ENCODE results near the gene PPP2R5C.

Gene PPP2R5C

DNA sequence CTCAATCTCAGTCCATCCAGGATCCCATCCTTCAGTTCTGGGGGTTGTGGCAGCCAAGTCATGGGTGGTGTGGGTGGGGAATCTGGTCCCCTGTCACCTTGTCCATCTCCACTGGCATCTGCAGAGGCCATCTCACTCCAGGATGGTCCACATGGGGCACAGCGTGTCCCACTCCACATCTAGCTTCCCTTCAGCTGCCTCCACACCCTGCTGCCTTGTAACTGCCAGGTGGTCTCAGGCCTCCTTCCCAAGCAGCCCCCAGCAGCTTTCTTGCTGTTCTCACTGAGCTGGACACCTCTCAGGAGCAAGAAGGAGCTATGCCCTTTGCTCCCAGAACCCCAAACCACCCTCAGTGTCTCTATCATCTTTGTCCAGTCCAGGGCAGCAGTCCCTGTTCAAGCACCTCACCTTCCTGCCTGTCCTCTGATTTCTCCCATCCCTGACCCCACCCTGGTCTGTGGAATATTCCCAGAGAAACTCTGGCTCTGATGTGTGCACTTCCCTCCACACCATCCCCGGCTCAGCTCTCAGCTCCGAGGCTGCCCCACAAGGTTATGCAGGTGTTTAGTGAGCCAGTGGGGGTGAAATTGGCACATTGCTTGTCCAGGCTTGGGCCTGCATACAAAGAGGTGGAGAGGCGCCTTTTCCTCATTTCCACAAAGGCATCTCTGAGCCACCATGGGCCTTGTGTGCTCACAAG lies 189.2 kb downstream of the PPP2R5C start:
- no peaks in the 10 kb centered on the region for H3K36me3 ChIP-seq
- H3K9me3 ChIP-seq, result no peaks in the 10 kb centered on the region
- TF ChIP-seq, protein P1, sequence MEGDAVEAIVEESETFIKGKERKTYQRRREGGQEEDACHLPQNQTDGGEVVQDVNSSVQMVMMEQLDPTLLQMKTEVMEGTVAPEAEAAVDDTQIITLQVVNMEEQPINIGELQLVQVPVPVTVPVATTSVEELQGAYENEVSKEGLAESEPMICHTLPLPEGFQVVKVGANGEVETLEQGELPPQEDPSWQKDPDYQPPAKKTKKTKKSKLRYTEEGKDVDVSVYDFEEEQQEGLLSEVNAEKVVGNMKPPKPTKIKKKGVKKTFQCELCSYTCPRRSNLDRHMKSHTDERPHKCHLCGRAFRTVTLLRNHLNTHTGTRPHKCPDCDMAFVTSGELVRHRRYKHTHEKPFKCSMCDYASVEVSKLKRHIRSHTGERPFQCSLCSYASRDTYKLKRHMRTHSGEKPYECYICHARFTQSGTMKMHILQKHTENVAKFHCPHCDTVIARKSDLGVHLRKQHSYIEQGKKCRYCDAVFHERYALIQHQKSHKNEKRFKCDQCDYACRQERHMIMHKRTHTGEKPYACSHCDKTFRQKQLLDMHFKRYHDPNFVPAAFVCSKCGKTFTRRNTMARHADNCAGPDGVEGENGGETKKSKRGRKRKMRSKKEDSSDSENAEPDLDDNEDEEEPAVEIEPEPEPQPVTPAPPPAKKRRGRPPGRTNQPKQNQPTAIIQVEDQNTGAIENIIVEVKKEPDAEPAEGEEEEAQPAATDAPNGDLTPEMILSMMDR (IDR thresholded peaks at IDR 0.05), result no peak
- H3K4me3 ChIP-seq, result no peak overlapping the region
- H3K27ac ChIP-seq, result no peak overlapping the region
- no peak for DNase-seq
- H3K4me1 ChIP-seq, result peaks cover 0 to 24% (median 14%) of the 10 kb centered on the region in 4 donors
- intact Hi-C loops (cut with DNase I; ENCODE audit: low total_unique reads), result no loop called here
- no peaks in the 10 kb centered on the region for H3K27me3 ChIP-seq

DNA sequence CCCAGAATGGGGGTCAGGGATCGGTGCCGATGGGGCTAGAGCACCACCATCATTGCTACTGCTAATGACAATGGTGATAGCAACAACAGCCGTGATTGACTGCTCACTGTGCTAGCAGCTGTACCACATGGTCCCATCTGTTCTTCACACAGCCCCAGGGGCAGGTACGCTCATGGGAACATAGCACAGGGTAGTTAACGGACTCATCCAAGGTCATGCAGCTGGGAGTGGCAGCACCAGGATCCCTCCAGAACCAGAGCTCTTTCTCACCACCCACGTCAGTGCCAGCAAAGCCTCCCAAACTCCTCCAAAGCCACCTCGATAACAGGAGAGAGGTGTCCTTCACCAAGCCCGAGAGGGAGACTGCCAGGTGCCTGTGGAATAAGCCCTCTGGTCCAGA lies 191.6 kb downstream of the PPP2R5C start:
- no peaks in the 10 kb centered on the region for H3K36me3 ChIP-seq
- H3K4me3 ChIP-seq, result no peak overlapping the region
- no peak overlapping the region for H3K27ac ChIP-seq
- TF ChIP-seq, protein P1 (IDR thresholded peaks at IDR 0.05), result no peak
- intact Hi-C loops (cut with DNase I; ENCODE audit: low total_unique reads), result no loop called here
- H3K27me3 ChIP-seq, result no peaks in the 10 kb centered on the region
- peaks cover 0 to 18% (median 11%) of the 10 kb centered on the region in 4 donors for H3K4me1 ChIP-seq
- no peak for DNase-seq
- H3K9me3 ChIP-seq, result no peaks in the 10 kb centered on the region

DNA sequence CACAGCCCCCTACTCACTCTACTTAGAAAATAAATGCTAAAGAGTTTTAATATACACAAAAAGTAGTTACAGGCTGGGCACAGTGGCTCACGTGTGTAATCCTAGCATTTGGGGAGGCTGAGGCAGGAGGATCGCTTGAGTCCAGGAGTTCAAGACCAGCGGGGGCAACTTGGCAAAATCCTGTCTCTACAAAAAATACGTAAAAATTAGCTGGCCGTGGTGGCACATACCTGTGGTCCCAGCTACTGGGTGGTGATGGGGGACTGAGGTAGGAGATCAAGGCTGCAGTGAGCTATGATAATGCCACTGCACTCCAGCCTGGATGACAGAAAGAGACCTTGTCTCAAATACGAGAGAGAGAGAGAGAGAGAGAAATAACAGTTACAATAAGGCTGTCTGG lies 193.0 kb downstream of the PPP2R5C start:
- H3K4me3 ChIP-seq, result no peak overlapping the region
- H3K27ac ChIP-seq, result no peak overlapping the region
- H3K27me3 ChIP-seq, result no peaks in the 10 kb centered on the region
- intact Hi-C loops (cut with DNase I; ENCODE audit: low total_unique reads), result no loop called here
- DNase-seq, result peak in 1 of 2 donors; percentile 34
- no peaks in the 10 kb centered on the region for H3K36me3 ChIP-seq
- no peaks in the 10 kb centered on the region for H3K9me3 ChIP-seq
- TF ChIP-seq, protein P1 (IDR thresholded peaks at IDR 0.05), result no peak
- H3K4me1 ChIP-seq, result peaks cover 0 to 7% (median 2%) of the 10 kb centered on the region in 4 donors

DNA sequence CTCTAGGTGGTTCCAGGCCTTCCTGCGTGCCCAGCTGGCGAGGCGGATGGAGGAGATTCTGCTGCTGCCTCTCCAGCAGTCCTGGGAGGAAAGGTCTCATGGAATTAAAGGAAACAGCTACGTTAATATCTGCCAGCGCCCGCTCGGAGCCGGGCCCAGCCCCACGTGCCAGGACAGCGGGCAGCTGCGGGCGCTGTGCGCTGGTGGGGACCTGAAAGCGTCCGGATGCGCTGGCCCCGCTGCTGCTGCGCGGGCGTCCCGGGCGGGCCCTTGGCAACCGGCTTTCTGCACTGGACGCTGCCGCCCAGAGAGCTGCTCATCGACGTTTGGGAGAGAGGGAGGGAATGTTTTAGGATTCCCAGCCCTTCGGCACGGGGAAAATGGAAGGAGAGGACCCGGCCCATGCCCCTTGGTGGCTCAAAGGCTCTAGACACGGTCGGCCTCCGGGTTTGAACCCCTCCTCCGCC lies 194.2 kb downstream of the PPP2R5C start:
- intact Hi-C loops (cut with DNase I; ENCODE audit: low total_unique reads), result no loop called here

DNA sequence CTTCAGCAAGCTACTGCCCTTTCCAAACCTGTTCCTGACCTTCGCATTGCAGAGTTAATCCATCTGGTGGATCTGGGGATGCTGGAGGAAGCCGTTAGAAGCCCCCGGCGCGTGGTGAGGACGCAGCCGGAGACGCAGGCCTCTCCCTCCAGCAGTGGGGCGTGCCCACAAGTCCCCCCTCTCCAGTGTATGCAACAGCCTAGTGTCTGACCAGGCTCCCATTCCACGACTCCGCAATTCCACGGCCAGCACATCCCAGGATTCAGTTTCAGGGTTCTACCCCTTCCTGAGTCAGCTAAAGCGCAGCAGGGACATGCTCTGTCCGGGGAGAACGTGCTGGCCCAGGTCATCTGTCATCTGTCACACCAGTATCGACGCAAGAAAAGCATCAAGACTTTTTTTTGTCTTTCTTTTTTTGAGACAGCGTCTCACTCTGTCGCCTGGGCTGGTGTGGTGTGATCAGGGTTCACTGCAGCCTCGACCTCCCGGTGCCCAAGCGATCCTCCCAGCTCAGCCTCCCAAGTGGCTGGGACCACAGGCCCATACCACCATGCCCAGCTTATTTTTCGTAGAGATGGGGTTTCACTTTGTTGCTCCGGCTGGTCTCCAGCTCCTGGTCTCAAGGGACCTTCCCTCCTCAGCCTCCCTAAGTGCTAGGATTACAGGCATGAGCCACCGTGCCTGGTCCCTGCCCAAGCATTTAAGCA lies 194.8 kb downstream of the PPP2R5C start:
- peak in 1 of 2 donors; percentile 54 for DNase-seq
- TF ChIP-seq, protein P1 (IDR thresholded peaks at IDR 0.05), result no peak
- Histone ChIP-seq H3K9me3 (no peaks in the 10 kb centered on the region), H3K27me3 (no peaks in the 10 kb centered on the region), H3K36me3 (no peaks in the 10 kb centered on the region), H3K4me1 (peaks cover 0 to 7% (median under 1%) of the 10 kb centered on the region in 4 donors), H3K27ac (no peak overlapping the region), H3K4me3 (no peak overlapping the region)
- intact Hi-C loops (cut with DNase I; ENCODE audit: low total_unique reads), result no loop called here

More for the DNA sequence above, 194.2 kb downstream of the PPP2R5C start:
- Histone ChIP-seq H3K36me3 (no peaks in the 10 kb centered on the region), H3K27me3 (no peaks in the 10 kb centered on the region), H3K4me1 (peaks cover 0 to 5% (median 0%) of the 10 kb centered on the region in 4 donors), H3K27ac (no peak overlapping the region), H3K4me3 (no peak overlapping the region), H3K9me3 (no peaks in the 10 kb centered on the region)
- TF ChIP-seq, protein P1 (IDR thresholded peaks at IDR 0.05), result no peak
- DNase-seq, result peak in 1 of 2 donors; percentile 54
